Measurements from ENCODE around the gene ZBTB7A.

The ZBTB7A gene

GRCh38 chr19:4034048-4035017 lies 32.4 kb downstream of the ZBTB7A start:
- DNase-seq, result no peak

DNA sequence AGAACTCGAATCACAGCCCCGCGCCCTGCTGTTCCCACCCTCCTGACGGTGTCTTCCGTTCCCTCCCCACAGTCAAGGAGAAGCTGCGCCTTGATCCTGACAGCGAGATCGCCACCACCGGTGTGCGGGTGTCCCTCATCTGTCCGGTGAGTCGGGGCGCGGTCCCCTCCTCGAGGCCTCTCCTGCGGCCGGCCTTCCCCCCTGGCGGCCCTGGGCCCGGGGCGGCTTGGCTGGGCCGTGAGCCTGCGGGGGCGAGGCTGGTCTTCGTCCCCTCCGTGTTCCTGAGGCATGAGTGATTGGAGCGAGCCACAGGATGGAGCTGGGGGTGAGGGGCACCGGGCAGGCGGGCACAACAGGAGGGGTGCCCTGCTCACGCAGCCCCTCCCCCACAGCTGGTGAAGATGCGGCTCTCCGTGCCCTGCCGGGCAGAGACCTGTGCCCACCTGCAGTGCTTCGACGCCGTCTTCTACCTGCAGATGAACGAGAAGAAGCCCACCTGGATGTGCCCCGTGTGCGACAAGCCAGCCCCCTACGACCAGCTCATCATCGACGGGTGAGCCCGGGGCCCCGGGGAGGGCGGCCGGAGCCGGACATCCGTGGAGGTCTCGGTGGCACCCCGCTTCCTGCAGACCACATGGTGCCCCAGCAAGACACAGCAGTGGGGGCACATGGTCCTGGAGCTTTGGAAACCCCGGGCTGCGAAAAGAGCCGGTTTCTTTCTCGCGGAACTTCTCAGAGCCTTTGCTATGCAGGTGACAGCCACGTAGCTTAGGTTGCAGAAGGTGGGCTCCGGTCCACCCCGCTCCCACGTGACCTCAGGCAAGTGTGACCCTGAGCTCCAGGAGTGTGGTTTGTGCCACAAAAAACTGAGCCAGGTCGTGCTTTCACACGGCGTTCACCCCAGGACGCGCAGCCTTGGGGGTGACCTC lies 33.4 kb downstream of the ZBTB7A start:
- no peak for DNase-seq

GRCh38 chr19:4032436-4032835 lies 34.3 kb downstream of the ZBTB7A start:
- no peak for DNase-seq

- no peak for DNase-seq
Observed at GRCh38 chr19:4031420-4031819, 35.3 kb downstream of the ZBTB7A start.

DNA sequence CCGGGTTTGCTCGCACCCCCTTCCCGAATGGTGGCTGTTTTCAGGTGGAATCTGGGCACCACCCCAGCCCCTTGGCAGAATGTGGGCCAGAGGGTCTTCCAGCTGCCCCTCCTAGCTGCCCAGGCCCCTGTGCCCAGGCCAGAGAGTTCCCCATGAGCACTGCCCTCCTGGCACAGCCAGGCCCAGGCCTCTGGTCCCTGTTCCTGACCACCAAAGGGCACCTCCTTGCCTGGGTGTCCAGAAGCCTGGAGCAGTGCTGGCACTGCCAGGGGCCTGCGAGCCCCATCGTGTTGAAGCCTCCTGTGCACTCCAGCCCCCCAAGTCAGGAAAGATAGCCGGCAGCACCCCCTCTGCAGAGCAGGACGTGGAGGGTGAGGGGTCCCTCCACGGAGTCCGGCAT lies 35.7 kb downstream of the ZBTB7A start:
- no peak for DNase-seq

DNA sequence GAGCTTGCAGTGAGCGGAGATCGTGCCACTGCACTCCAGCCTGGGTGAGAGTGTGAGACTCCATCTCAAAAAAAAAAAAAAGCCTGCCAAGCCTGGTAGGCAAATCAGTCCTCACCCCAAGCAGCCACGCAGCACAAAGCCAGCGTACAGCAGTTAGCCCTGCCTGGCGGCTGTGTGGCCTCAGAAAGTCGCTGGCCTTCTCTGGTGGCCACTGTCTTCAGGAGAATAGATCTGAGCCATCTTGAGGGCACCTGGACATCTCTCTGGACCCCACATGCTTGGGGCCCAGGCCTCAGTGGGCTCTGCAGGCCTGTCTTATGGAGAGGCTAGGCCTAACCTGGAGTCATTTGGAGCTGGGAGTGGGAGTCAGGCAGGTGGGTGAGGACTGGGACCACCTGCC lies 36.1 kb downstream of the ZBTB7A start:
- no peak for DNase-seq

GRCh38 chr19:4029247-4029614 lies 37.5 kb downstream of the ZBTB7A start:
- no peak for DNase-seq

GRCh38 chr19:4028334-4029246 lies 38.1 kb downstream of the ZBTB7A start:
- no peak for DNase-seq

DNA sequence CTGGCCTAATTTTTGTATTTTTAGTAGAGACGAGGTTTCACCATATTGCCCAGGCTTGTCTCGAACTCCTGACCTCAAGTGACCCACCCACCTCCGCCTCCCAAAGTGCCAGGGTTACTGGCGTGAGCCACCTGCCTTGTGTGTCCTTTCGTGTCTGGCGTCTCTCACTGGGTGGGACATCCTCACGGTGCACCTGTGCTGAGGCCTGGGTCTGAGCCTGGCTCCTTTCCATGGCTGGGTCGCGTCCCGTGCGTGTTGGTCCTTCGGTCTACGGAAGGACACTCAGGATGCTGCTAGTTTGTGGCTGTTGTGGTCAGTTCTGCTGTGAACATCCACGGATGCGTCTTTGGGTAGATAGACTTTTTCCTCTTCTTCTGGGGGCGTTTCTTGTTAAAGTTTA lies 39.6 kb downstream of the ZBTB7A start:
- DNase-seq, result no peak

DNA sequence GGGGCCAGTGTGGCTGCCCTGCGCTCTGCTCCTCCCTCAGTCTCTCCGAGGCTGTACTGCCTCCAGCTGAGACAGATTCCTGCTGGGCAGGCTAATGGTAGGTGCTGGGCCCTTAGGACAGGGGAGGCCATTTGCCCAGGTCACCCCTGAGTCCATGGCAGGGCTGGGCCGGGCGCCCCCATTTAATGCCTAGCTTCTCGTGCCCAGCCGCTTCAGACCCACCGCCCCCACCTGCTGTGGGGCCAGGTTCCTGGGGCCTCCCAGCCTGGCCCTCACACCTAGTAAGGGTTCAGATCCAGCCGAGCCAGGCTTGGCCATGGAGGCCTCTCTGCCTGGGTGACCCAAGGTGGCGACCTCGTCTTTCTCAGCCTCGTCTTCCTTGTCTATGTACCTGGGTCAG lies 41.4 kb downstream of the ZBTB7A start:
- no peak for DNase-seq

DNA sequence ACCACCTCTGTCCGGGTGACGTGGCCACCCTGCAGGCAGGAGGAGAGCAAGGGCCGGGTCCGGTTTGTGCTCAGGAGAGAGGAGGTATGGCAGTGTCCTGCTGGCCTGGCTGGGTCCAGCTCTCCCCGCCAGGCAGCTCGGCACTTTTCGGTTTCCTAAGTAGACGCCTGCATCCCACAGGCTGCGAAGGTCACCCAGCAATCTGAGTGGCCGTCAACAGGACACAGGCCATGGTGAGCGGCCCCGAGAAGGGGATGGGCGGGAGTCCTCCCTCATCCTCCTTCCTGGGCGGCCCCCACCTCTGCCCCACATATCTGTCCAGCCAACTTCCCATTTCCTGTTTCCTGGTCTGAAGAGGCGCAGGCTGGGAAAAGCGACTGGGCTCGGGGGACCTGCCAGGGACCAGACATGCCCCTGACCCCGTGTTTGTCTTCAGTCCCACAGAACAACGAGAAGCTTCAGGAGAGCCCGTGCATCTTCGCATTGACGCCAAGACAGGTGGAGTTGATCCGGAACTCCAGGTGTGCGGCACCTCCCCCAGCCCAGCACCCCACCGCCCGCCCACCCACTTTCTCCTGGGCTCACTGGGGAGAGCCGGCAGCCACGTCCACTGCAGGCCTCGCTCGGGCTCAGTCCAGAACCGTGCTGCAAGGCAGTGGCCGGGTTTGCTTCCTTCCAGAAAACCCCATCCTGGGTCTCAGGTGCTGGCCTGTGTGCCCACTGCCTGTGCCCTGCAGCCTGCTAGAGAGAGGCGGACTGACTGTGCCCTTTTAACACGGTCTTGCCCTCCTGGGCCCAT lies 42.9 kb downstream of the ZBTB7A start:
- no peak for DNase-seq

- DNase-seq, result no peak
Observed at GRCh38 chr19:4019578-4019977, 47.1 kb downstream of the ZBTB7A start.

DNA sequence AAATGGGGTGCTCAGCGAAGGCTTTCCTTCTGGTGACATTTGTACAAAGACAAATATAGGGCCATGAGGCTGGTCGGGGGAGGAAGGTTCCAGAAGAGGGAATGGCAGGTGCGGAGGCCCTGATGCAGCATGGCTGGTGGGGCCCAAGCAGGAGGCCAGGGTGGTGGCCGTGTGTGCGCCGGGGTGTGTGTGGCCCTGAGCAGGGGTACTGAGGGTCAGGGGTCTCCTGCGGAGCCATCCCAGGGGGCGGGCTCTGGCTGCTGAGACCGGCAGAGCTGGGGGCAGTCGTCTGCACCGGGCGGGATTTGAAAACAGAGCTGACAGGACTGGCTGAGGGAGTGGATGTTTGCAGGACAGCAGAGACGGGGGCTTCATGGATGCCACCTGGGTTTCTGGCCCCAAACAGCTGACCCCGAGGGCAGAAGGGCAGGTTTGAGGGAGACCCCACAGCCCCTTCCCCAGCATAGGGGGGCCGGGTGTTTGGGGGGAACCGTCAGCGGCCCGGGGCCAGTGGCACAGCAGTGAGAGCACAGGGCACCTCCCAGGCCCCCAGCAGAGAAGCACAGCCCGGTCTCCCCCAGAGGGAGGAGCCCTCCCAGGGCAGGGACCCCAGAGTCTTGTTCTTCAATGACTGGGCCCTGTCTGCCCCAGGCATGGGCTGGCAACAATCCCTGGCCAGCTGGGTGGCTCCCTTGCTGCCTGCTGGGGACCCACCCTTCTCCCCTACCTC lies 47.8 kb downstream of the ZBTB7A start:
- DNase-seq, result no peak

DNA sequence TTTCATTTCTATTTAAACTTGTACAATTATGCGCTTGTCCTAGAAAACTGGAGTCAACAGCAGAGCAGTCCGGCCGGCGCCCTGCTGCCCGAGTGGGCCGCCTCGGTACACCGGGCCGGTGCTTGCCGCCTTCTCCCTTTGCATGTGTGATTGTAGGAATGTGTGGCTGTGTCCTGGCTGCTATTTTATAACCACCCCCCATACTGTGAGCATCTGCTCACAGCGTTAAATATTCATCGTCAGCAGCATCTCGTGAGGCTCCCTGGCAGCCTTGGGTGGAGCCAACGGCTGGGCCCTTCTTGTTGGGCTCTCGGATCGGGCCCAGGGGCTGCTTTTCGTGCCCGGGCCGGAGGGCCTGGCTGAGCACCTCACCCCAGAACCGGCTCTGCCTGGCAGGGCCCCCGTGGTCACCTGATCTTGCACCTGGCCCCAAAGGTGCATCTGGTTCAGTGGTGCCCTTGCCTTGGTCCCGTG lies 48.5 kb downstream of the ZBTB7A start:
- no peak for DNase-seq

GRCh38 chr19:4016903-4017638 lies 49.6 kb downstream of the ZBTB7A start:
- no peak for DNase-seq

- DNase-seq, result no peak
Observed at GRCh38 chr19:4016486-4016885, 50.2 kb downstream of the ZBTB7A start.

DNA sequence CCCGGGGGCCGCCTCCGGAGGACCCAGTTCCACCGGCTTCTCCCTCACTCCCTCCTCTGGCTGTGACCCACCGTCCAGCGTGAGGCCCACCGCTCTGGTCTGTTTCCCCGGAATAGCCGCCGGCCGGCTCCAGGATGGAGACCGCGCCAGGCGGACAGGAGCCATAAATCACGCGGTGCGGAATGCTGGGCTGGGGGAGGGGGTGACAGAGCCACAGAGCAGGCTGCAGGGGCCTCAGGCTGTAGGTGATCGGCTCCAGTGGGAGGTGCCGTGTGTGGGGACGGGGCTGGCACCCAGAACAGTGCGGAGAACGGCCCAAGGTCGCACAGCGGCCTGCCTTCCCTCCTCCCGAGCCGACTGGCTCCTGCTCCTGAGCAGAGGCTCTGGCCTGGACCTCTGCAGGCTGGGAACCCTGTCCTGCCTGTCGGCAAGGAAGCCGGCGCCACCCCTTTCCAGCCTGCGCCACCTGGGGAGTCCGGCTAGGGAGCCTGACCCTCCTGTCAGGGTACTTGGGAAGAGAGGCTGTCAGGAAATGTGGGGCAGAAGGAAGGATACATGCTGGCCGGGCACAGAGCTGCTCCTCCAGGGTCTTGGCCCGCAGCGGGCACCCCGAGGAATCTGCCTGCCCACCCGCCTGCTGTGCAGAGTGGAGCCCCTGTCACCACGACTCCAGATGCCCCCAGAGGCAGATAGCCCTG lies 50.8 kb downstream of the ZBTB7A start:
- no peak for DNase-seq

DNA sequence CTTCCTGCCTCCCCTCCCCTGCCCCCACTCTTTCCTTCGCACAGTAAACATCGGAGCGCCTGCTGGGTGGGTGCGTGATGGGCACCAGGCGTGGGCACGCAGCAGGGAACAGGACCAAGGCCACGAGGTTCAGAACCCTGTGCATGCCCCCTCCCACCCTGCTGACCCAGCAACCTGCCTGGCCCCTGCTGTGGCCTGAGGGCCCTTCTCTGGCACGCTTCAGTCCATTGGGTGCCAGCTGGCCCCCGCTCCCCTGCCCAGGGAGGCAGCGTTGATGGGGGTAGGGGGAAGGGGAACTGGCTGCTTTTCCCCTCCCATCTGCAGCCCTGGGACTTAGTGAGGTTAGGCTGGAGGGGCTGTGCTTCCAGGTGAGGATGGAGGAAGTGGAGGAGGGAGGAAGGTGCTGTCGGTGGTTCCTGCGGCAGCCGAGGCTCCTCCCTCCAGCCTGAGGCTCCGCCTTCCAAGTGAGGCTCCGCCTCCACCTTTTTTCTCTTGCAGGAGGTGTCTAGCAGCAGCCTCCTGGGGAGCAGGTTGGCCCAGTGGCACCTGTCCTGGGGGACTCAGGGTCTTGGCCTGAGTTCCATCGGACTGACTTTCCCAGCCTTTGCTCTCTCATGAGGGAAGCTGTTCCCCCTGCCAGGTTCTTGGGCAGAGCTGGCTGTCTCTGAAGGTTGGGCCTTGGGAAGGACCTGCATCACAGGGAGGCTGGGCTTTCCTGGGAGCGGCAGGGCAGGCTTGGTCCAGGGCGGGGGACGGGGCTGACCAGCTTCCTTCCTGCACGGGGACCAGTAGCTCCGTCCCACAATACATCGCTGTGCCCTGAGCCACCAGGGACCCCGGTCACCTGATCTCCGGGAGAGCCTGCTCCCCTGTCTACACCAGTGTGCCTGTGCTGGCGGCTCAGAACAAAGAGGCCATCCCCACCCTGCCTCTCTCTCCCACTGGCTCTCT lies 51.9 kb downstream of the ZBTB7A start:
- DNase-seq, result no peak
